Measurements from ENCODE around the gene FKBP5.
"Not testable (repeated sequence)": the region's sequence is repeated elsewhere in the genome, so short reads cannot be mapped to it uniquely, and the experiment has no call there.

FKBP5 gene

GRCh38 chr6:35698858-35699257 lies 10.1 kb upstream of the FKBP5 start:
- DNase-seq (ENCODE audit: low spot score in 2 of 2) = no peak
- H3K4me1 Mint-ChIP-seq = no peaks in the 10 kb centered on the region
- H3K27me3 Mint-ChIP-seq = no peaks in the 10 kb centered on the region
- no peak for ATAC-seq (replicated peaks; ENCODE audit: extremely low read depth, poor library complexity, severe bottlenecking)
- no peaks in the 10 kb centered on the region for H3K36me3 Mint-ChIP-seq (ENCODE audit: insufficient read depth)
- no peaks in the 10 kb centered on the region for H3K9me3 Mint-ChIP-seq
- no peak overlapping the region for H3K4me3 Mint-ChIP-seq
- H3K27ac Mint-ChIP-seq (ENCODE audit: low read depth) = no peak overlapping the region

DNA sequence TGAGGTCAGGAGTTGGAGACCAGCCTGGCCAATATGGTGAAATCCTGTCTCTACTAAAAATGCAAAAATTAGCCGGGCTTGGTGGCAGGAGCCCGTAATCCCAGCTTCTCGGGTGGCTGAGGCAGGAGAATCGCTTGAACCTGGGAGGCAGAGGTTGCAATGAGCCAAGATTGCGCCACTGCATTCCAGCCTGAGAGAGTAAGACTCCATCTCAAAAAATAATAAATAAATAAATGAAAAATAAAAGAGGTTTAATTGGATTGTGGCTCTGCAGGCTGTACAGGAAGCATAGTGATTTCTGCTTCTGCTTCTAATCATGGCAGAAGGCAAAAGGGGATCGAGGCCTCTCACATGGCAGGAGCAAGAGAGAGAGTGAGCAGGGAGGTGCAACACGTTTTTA lies 9.7 kb upstream of the FKBP5 start:
- H3K9me3 Mint-ChIP-seq; H3K27ac Mint-ChIP-seq (ENCODE audit: low read depth); ATAC-seq (replicated peaks; ENCODE audit: extremely low read depth, poor library complexity, severe bottlenecking); H3K36me3 Mint-ChIP-seq (ENCODE audit: insufficient read depth); H3K4me1 Mint-ChIP-seq; H3K4me3 Mint-ChIP-seq; H3K27me3 Mint-ChIP-seq; DNase-seq (ENCODE audit: low spot score in 2 of 2): not testable (repeated sequence)

- H3K4me3 Mint-ChIP-seq = no peak overlapping the region
- peaks cover 1% of the 10 kb centered on the region for H3K36me3 Mint-ChIP-seq (ENCODE audit: insufficient read depth)
- no peaks in the 10 kb centered on the region for H3K4me1 Mint-ChIP-seq
Measured at GRCh38 chr6:35694462-35694861, 5.7 kb upstream of the FKBP5 start.

DNA sequence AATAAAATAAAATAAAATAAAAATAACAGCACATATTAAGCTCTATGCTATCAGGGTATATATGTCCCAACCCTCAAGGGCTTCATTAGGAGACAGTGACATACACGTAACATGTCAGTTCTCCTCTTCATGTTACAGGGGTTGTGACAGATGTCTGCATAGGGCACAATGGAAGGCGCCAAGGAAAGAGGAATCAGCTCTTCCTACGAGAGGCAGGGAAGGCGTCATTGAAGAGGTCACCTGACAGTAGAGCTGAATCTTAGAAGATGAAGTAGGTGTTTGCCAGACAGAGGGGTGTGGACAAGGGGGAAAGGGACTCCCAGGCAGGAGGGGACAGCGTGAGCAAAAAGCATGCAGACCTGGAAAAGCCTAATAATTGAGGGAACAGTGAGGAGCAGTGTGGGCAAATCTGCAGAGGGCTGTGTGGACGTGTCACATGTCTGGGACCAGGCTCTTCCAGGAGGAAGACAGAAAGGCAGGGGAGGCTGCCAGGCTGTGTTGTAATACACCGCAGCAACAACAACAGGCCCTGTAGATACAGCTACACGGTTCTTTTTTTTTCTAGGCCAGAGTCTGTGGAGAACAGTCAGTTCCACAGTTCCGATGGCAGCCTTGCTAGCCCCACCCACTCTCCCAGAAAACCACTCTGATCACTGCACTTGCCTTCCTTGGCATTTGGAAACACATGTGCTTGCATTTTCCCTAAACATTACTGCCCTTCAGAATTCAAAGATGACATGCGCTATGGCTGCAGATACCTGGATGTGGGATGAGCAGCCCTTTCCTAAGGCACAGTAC lies 2.5 kb upstream of the FKBP5 start:
- Mint-ChIP-seq H3K9me3 (no peaks in the 10 kb centered on the region), H3K36me3 (ENCODE audit: insufficient read depth) (peaks cover 5% of the 10 kb centered on the region), H3K27ac (ENCODE audit: low read depth) (no peak overlapping the region), H3K27me3 (no peaks in the 10 kb centered on the region), H3K4me1 (peaks cover 6% of the 10 kb centered on the region), H3K4me3 (no peak overlapping the region)
- DNase-seq (ENCODE audit: low spot score in 2 of 2) (no peak), ATAC-seq (replicated peaks; ENCODE audit: extremely low read depth, poor library complexity, severe bottlenecking) (no peak)

More at GRCh38 chr6:35694462-35694861, 5.7 kb upstream of the FKBP5 start:
- H3K27me3 Mint-ChIP-seq = no peaks in the 10 kb centered on the region
- H3K9me3 Mint-ChIP-seq = no peaks in the 10 kb centered on the region
- H3K27ac Mint-ChIP-seq (ENCODE audit: low read depth) = no peak overlapping the region
- no peak for DNase-seq (ENCODE audit: low spot score in 2 of 2)
- ATAC-seq (replicated peaks; ENCODE audit: extremely low read depth, poor library complexity, severe bottlenecking) = no peak

- ATAC-seq (replicated peaks; ENCODE audit: extremely low read depth, poor library complexity, severe bottlenecking) (no peak), DNase-seq (ENCODE audit: low spot score in 2 of 2) (no peak)
- Mint-ChIP-seq H3K27me3 (no peaks in the 10 kb centered on the region), H3K4me3 (no peak overlapping the region), H3K4me1 (peaks cover 6% of the 10 kb centered on the region), H3K27ac (ENCODE audit: low read depth) (no peak overlapping the region), H3K9me3 (no peaks in the 10 kb centered on the region), H3K36me3 (ENCODE audit: insufficient read depth) (peaks cover 5% of the 10 kb centered on the region)
Measured at GRCh38 chr6:35690484-35690883, 1.8 kb upstream of the FKBP5 start.

GRCh38 chr6:35690006-35690405 lies 1.3 kb upstream of the FKBP5 start:
- not testable (repeated sequence) for DNase-seq (ENCODE audit: low spot score in 2 of 2); H3K4me1 Mint-ChIP-seq; ATAC-seq (replicated peaks; ENCODE audit: extremely low read depth, poor library complexity, severe bottlenecking); H3K27ac Mint-ChIP-seq (ENCODE audit: low read depth); H3K9me3 Mint-ChIP-seq; H3K4me3 Mint-ChIP-seq; H3K27me3 Mint-ChIP-seq; H3K36me3 Mint-ChIP-seq (ENCODE audit: insufficient read depth)

- Mint-ChIP-seq H3K27ac (ENCODE audit: low read depth) (peak overlapping the region; percentile 77), H3K4me1 (peaks cover 6% of the 10 kb centered on the region), H3K4me3 (peak overlapping the region; percentile 89), H3K36me3 (ENCODE audit: insufficient read depth) (peaks cover 6% of the 10 kb centered on the region), H3K9me3 (no peaks in the 10 kb centered on the region), H3K27me3 (no peaks in the 10 kb centered on the region)
- ATAC-seq (replicated peaks; ENCODE audit: extremely low read depth, poor library complexity, severe bottlenecking) = peak; percentile 57
- peak; percentile 23 to 44 for DNase-seq (ENCODE audit: low spot score in 2 of 2)
Measured at GRCh38 chr6:35687658-35688604, 784 bp downstream of the FKBP5 start.

- Mint-ChIP-seq H3K36me3 (ENCODE audit: insufficient read depth) (peaks cover 10% of the 10 kb centered on the region), H3K27me3 (no peaks in the 10 kb centered on the region), H3K9me3 (no peaks in the 10 kb centered on the region), H3K4me1 (peaks cover 8% of the 10 kb centered on the region), H3K4me3 (peak overlapping the region; percentile 89), H3K27ac (ENCODE audit: low read depth) (peak overlapping the region; percentile 77)
- ATAC-seq (replicated peaks; ENCODE audit: extremely low read depth, poor library complexity, severe bottlenecking) = no peak
- no peak for DNase-seq (ENCODE audit: low spot score in 2 of 2)
Measured at GRCh38 chr6:35686873-35687555, 1.7 kb downstream of the FKBP5 start.

DNA sequence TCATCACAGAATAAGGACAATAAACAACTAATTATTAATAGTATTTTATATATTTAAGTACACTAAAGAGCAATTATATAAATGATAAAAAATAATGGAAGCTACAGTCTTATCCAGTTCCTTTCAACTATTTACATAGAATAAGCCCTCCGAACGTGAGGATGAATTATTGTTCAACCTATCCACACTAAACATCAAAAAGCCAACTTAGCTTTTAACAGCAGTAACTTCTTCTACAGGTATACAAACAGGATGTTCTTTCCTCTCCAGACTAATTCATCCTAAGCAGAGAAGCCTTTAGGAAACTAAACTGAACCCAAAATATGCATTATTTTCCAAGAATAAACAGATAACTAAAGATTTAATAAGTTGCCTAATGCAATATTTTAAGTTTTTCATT lies 2.3 kb downstream of the FKBP5 start:
- ATAC-seq (replicated peaks; ENCODE audit: extremely low read depth, poor library complexity, severe bottlenecking) (no peak), DNase-seq (ENCODE audit: low spot score in 2 of 2) (no peak)
- no peaks in the 10 kb centered on the region for H3K9me3 Mint-ChIP-seq
- H3K4me3 Mint-ChIP-seq = peak overlapping the region; percentile 89
- H3K27ac Mint-ChIP-seq (ENCODE audit: low read depth) = no peak overlapping the region
- H3K27me3 Mint-ChIP-seq = no peaks in the 10 kb centered on the region
- peaks cover 13% of the 10 kb centered on the region for H3K4me1 Mint-ChIP-seq
- peaks cover 10% of the 10 kb centered on the region for H3K36me3 Mint-ChIP-seq (ENCODE audit: insufficient read depth)

DNA sequence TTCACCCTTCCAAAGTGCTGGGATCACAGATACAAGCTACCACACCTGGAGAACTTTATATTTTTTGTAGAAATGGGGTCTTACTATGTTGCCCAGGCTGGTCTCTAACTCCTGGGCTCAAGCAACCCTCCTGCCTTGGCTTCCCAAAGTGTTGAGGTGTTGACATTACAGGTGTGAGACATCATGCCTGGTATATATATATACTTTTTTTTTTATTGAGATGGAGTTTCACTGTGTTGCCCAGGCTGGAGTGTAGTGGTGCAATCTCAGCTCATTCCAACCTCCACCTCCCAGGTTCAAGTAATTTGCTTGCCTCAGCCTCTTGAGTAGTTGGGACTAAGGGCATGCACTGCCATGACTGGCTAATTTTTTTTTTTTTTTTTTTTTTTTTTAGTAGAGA lies 5.4 kb downstream of the FKBP5 start:
- Mint-ChIP-seq H3K4me1 (peaks cover 25% of the 10 kb centered on the region), H3K27me3 (no peaks in the 10 kb centered on the region), H3K4me3 (no peak overlapping the region), H3K9me3 (no peaks in the 10 kb centered on the region), H3K36me3 (ENCODE audit: insufficient read depth) (peaks cover 9% of the 10 kb centered on the region), H3K27ac (ENCODE audit: low read depth) (no peak overlapping the region)
- DNase-seq (ENCODE audit: low spot score in 2 of 2) (no peak), ATAC-seq (replicated peaks; ENCODE audit: extremely low read depth, poor library complexity, severe bottlenecking) (no peak)

GRCh38 chr6:35681298-35681697 lies 7.4 kb downstream of the FKBP5 start:
- Mint-ChIP-seq H3K27me3 (no peaks in the 10 kb centered on the region), H3K36me3 (ENCODE audit: insufficient read depth) (peaks cover 6% of the 10 kb centered on the region), H3K9me3 (no peaks in the 10 kb centered on the region), H3K27ac (ENCODE audit: low read depth) (no peak overlapping the region), H3K4me3 (no peak overlapping the region), H3K4me1 (peaks cover 32% of the 10 kb centered on the region)
- ATAC-seq (replicated peaks; ENCODE audit: extremely low read depth, poor library complexity, severe bottlenecking) = no peak
- no peak for DNase-seq (ENCODE audit: low spot score in 2 of 2)

- Mint-ChIP-seq H3K27ac (ENCODE audit: low read depth) (no peak overlapping the region), H3K4me3 (no peak overlapping the region), H3K4me1 (peaks cover 48% of the 10 kb centered on the region)
Measured at GRCh38 chr6:35679399-35679798, 9.3 kb downstream of the FKBP5 start.

More at GRCh38 chr6:35679399-35679798, 9.3 kb downstream of the FKBP5 start:
- Mint-ChIP-seq H3K9me3 (no peaks in the 10 kb centered on the region), H3K36me3 (ENCODE audit: insufficient read depth) (peaks cover 6% of the 10 kb centered on the region), H3K27me3 (no peaks in the 10 kb centered on the region)
- no peak for DNase-seq (ENCODE audit: low spot score in 2 of 2)
- no peak for ATAC-seq (replicated peaks; ENCODE audit: extremely low read depth, poor library complexity, severe bottlenecking)

All from central memory CD8-positive, alpha-beta T cell (primary cell).